SK-N-SH (cell line): ENCODE results near the gene ANGPTL8. TPM values are rescaled to one million over a fixed set of nuclear protein-coding genes. Genes with fewer than 3 reads are reported as not detected.

Source experiments
- CTCF ChIA-PET: fragments of 300-600, 350-600 bp; formaldehyde crosslinking; extraction: SDS; loops from one replicate; lab custom pipeline; 2021; lab: Yijun Ruan, JAX
- POLR2A ChIA-PET: fragments of 350-600 bp; sonication (Branson Sonifier 250); formaldehyde crosslinking; extraction: SDS; loops from one replicate; lab custom pipeline; 2020; ENCODE audit warnings: antibody characterized with exemption, inconsistent platforms; lab: Yijun Ruan, JAX
- DNase-seq: peaks from one replicate; pipeline ENCODE4 v3.0.0; 2012
- H2AFZ ChIP-seq: fragments of 200-600 bp; sonication (generic); 2 replicates; pipeline ENCODE4 v1.8.1; 2016; ENCODE audit warnings: antibody characterized with exemption, mild to moderate bottlenecking, low read depth
- H3F3A ChIP-seq: fragments of 200-600 bp; sonication (generic); replicated peaks from 2 replicates; pipeline ENCODE3; 2016; ENCODE audit warnings: antibody characterized with exemption, mild to moderate bottlenecking; ENCODE audit not compliant: insufficient read depth
- H3K27ac ChIP-seq, 2 experiments: fragments of 200-500 bp in 1 of 2; fragments of 200-600 bp in 1 of 2; sonication (Bioruptor generic) in 1 of 2; sonication (generic), shearing (Covaris generic) in 1 of 2; 2 replicates each; pipeline versions ENCODE4 v1.5.1 to v1.6.1; 2014 to 2016; ENCODE audit warnings: low read depth in 2 of 2, inconsistent platforms in 1 of 2, low read length in 1 of 2, mild to moderate bottlenecking in 1 of 2, mixed read lengths in 1 of 2
- H3K27me3 ChIP-seq: fragments of 200-600 bp; sonication (generic), shearing (Covaris generic); 2 replicates; pipeline ENCODE4 v1.6.1; 2016; ENCODE audit warnings: mixed run types; ENCODE audit not compliant: insufficient read depth
- H3K36me3 ChIP-seq, 2 experiments: fragments of 200-500 bp in 1 of 2; fragments of 200-600 bp in 1 of 2; sonication (Bioruptor generic) in 1 of 2; sonication (generic) in 1 of 2; replicated peaks in 1 of 2; 2 replicates each; pipeline versions ENCODE3 to v1.5.1; 2014 to 2016; ENCODE audit warnings: low read length in 1 of 2, mild to moderate bottlenecking in 1 of 2; ENCODE audit not compliant: insufficient read depth in 2 of 2, control insufficient read depth in 1 of 2
- H3K4me1 ChIP-seq, 2 experiments: fragments of 200-500 bp in 1 of 2; fragments of 200-600 bp in 1 of 2; sonication (Bioruptor generic) in 1 of 2; sonication (generic), shearing (Covaris generic) in 1 of 2; 2 replicates each; pipeline versions ENCODE4 v1.5.1 to v1.6.1; 2014 to 2016; ENCODE audit warnings: low read depth in 1 of 2, low read length in 1 of 2, mixed run types in 1 of 2; ENCODE audit not compliant: insufficient read depth in 2 of 2, control insufficient read depth in 1 of 2
- H3K4me2 ChIP-seq: fragments of 200-600 bp; sonication (generic), shearing (Covaris generic); 2 replicates; pipeline ENCODE4 v1.6.1; 2017; ENCODE audit warnings: mixed run types
- H3K4me3 ChIP-seq, 2 experiments: fragments of 200-500 bp in 1 of 2; fragments of 200-600 bp in 1 of 2; sonication (Bioruptor generic) in 1 of 2; sonication (generic), shearing (Covaris generic) in 1 of 2; 2 replicates each; pipeline versions ENCODE4 v1.5.1 to v1.8.1; 2014 to 2016; ENCODE audit warnings: low read depth in 2 of 2, inconsistent platforms in 1 of 2, low read length in 1 of 2, mild to moderate bottlenecking in 1 of 2, mixed read lengths in 1 of 2, moderate library complexity in 1 of 2
- H3K79me2 ChIP-seq: fragments of 200-600 bp; sonication (generic); 2 replicates; pipeline ENCODE4 v1.8.1; 2017; ENCODE audit warnings: mild to moderate bottlenecking; ENCODE audit not compliant: insufficient read depth
- H3K9ac ChIP-seq: fragments of 200-600 bp; sonication (generic); 2 replicates; pipeline ENCODE4 v1.6.1; 2017; ENCODE audit warnings: mixed run types
- H3K9me2 ChIP-seq: fragments of 200-600 bp; sonication (generic); 2 replicates; pipeline ENCODE4 v1.6.1; 2017; ENCODE audit warnings: mixed run types
- H3K9me3 ChIP-seq: fragments of 200-600 bp; sonication (generic); 2 replicates; pipeline ENCODE4 v1.6.1; 2017; ENCODE audit warnings: mixed run types, mild to moderate bottlenecking, moderate library complexity
- H4K20me1 ChIP-seq: fragments of 200-600 bp; sonication (generic); 2 replicates; pipeline ENCODE4 v1.6.1; 2017; ENCODE audit warnings: mild to moderate bottlenecking, mixed run types; ENCODE audit not compliant: insufficient read depth
- ELF1 ChIP-seq: IDR thresholded peaks from 2 replicates; pipeline ENCODE4 v1.4.0; 2012
- FOXJ3 ChIP-seq: sonication (generic); formaldehyde crosslinking; IDR thresholded peaks from 2 replicates; pipeline ENCODE4 v1.5.1; 2020; ENCODE audit warnings: mild to moderate bottlenecking, missing genetic modification reagents
- MXI1 ChIP-seq: IDR thresholded peaks from 2 replicates; pipeline ENCODE4 v1.6.1; 2012; ENCODE audit warnings: mild to moderate bottlenecking, low read depth, low read length, improper control_type of control experiment
- NRF1 ChIP-seq: IDR thresholded peaks from 2 replicates; pipeline ENCODE4 v1.6.1; 2012; ENCODE audit warnings: low read depth, mild to moderate bottlenecking, low read length
- SIN3A ChIP-seq: IDR thresholded peaks from 2 replicates; pipeline ENCODE4 v1.6.1; 2012; ENCODE audit warnings: low read depth, mild to moderate bottlenecking, low read length, moderate library complexity, borderline replicate concordance
- SMC3 ChIP-seq: IDR thresholded peaks from 2 replicates; pipeline ENCODE4 v1.6.1; 2012; ENCODE audit warnings: low read depth, low read length, improper control_type of control experiment
- TAF1 ChIP-seq: IDR thresholded peaks from 2 replicates; pipeline ENCODE4 v1.6.1; 2012; ENCODE audit warnings: low read depth, mild to moderate bottlenecking, low read length, moderate library complexity, borderline replicate concordance
- WGBS: methylation state at CpG from one replicate; pipeline ENCODE4 v1.1.6; 2017; ENCODE audit warnings: low lambda C conversion rate; 5-methylcytosine and 5-hydroxymethylcytosine counted together
- polyA plus RNA-seq, 3 experiments: library from polyadenylated mRNA; depleted of rRNA; stranded (reverse); fragments of >200 nt; gene quantifications; 2 replicates each; pipeline ENCODE4 v1.2.3, GENCODE V29; 2012
- TF ChIP-seq, protein P1 (sequence below): fragments of 200-600 bp; sonication (generic); IDR thresholded peaks from 2 replicates; pipeline ENCODE4 v1.6.1; 2017; ENCODE audit warnings: antibody characterized with exemption, mild to moderate bottlenecking, moderate library complexity
- TF ChIP-seq, protein P2 (sequence below): IDR thresholded peaks from 2 replicates; pipeline ENCODE4 v1.4.0; 2012; ENCODE audit warnings: low read depth

ANGPTL8 gene
- polyA plus RNA-seq, 1 of the 3 experiments (the other 2 are of a cell fraction), result 0.21 TPM

DNA sequence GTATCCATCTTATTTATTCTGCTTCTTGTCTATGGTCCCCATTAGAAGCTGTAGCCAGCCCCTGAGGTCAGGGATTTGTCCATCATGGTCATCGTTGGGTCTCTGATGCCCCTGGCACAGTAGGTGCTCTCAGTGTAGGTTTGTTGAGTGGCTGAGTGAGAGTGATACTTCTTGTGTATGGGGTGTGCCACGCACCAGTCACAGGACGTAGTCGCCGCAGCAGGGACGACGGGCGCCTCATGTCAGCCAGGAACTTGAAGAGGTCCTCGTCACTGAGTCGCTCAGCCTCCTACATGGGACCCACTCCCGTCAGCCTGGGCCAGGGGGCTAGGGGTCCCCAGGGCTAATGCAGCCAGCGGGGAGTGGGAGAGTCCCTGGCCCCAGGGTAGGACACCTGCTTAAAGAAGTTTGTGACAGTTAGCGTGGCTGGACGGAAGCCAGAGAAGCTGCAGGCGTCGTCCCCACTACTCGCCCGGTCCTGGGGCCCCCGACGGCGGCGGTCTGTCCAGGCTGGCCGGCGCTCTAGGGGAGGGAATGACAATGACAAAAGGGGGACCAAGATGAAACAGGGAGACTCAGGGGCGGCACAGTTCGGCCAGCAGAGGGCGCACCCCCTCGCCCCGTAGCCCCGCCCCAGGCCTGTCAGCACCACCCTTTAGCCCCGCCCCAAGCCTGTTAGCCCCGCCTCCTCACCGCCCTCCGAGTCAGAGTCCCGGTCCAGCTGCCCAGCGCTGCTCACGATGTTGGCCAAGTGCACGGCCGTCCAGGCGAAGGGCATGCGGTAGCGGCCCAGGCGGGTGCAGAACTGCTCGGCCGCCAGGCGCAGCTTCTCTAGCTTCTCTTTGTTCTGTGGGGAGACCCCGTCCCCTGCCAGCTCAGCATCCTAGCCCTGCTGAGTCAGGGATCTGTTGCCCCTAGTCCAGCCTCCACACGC, 3.7 kb downstream of the ANGPTL8 start:
- 29% methylated on average over 42 of the region's 48 CpGs for WGBS
- TF ChIP-seq NRF1, result no peak
- TF ChIP-seq MXI1, result peak; percentile 50
- no peak for TF ChIP-seq TAF1
- TF ChIP-seq SMC3, result peak; percentile 30
- TF ChIP-seq ELF1, result no peak
- peak; percentile 72; the same call in 1 of the 2 replicates for TF ChIP-seq SIN3A
- TF ChIP-seq, protein P1, sequence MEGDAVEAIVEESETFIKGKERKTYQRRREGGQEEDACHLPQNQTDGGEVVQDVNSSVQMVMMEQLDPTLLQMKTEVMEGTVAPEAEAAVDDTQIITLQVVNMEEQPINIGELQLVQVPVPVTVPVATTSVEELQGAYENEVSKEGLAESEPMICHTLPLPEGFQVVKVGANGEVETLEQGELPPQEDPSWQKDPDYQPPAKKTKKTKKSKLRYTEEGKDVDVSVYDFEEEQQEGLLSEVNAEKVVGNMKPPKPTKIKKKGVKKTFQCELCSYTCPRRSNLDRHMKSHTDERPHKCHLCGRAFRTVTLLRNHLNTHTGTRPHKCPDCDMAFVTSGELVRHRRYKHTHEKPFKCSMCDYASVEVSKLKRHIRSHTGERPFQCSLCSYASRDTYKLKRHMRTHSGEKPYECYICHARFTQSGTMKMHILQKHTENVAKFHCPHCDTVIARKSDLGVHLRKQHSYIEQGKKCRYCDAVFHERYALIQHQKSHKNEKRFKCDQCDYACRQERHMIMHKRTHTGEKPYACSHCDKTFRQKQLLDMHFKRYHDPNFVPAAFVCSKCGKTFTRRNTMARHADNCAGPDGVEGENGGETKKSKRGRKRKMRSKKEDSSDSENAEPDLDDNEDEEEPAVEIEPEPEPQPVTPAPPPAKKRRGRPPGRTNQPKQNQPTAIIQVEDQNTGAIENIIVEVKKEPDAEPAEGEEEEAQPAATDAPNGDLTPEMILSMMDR, result peak; percentile 89
- TF ChIP-seq, protein P2, sequence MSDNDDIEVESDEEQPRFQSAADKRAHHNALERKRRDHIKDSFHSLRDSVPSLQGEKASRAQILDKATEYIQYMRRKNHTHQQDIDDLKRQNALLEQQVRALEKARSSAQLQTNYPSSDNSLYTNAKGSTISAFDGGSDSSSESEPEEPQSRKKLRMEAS, result 0 out of 2 replicates have a peak, but pooled peaks have one; percentile 28
- TF ChIP-seq, all 33 proteins: peak for 5
- H3K36me3 ChIP-seq, result peaks cover 0 to 5% of the 10 kb centered on the region in 2 experiments
- H3K79me2 ChIP-seq, result no peaks in the 10 kb centered on the region
- CTCF ChIA-PET, result interaction anchor here (0.6 to 4.1 kb wide), 27 partner anchors 9 to 239 kb away, joined by 3 to 57 read pairs (median 4); partner anchors contain the start of genes CCDC159, DOCK6, RGL3 and SWSAP1
- no peak overlapping the region for H3K9ac ChIP-seq
- no peaks in the 10 kb centered on the region; the same call in 1 of the 2 replicates for H4K20me1 ChIP-seq
- no peak overlapping the region for H3K4me2 ChIP-seq
- DNase-seq, result peak; percentile 100
- H3K4me1 ChIP-seq, result peaks cover 0 to 4% of the 10 kb centered on the region in 2 experiments; a peak in 1 of 4 replicates
- H3K4me3 ChIP-seq, result peak overlapping the region in 1 of 2 experiments; percentile 37; a peak in 1 of 4 replicates
- no peaks in the 10 kb centered on the region for H3K9me3 ChIP-seq
- peaks cover 11% of the 10 kb centered on the region for H3F3A ChIP-seq
- H3K27ac ChIP-seq, result no peak overlapping the region; a peak in 1 of 4 replicates
- 0 out of 2 replicates have a peak overlapping the region, but pooled peaks have one; percentile 72 for H2AFZ ChIP-seq
- H3K9me2 ChIP-seq, result no peaks in the 10 kb centered on the region
- H3K27me3 ChIP-seq, result no peaks in the 10 kb centered on the region
- POLR2A ChIA-PET, result interaction anchor here (0.7 kb wide), 1 partner anchor 20 kb away, joined by 3 read pairs; no protein-coding TSS in a partner anchor

DNA sequence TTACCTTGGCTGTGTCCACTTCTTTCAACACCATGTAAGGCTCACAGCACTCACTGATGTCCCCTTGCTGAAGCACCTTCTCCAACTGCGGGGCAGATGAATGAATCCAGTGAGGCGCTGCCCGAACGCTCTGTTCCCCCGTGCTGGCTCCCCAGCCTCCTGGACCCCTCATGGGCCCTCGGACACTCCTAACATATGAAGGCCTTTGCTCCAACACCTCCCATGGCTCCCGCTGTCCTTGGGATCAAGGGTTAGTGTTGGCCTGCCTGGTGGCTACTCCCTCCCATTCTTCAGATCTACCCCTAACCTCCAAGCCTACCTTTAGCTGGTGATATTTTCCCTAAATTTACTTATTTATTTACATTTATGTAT, 4.4 kb downstream of the ANGPTL8 start:
- Histone ChIP-seq H3K9ac (no peak overlapping the region), H4K20me1 (no peaks in the 10 kb centered on the region; the same call in 1 of the 2 replicates), H3K36me3 (peaks cover 2 to 10% of the 10 kb centered on the region in 2 experiments), H2AFZ (0 out of 2 replicates have a peak overlapping the region, but pooled peaks have one; percentile 72), H3K4me1 (peaks cover 0 to 4% of the 10 kb centered on the region in 2 experiments; a peak in 1 of 4 replicates), H3K4me3 (no peak overlapping the region; a peak in 1 of 4 replicates), H3F3A (peaks cover 11% of the 10 kb centered on the region), H3K79me2 (no peaks in the 10 kb centered on the region), H3K4me2 (no peak overlapping the region)
- no peak for DNase-seq
- CTCF ChIA-PET, result interaction anchor here (0.6 to 4.1 kb wide), 24 partner anchors 10 to 239 kb away, joined by 3 to 57 read pairs (median 4); partner anchors contain the start of genes CCDC159, DOCK6, RGL3 and SWSAP1
- POLR2A ChIA-PET, result interaction anchor here (0.7 kb wide), 1 partner anchor 20 kb away, joined by 3 read pairs; no protein-coding TSS in a partner anchor
- 97% methylated on average over 6 of the region's 7 CpGs for WGBS
- TF ChIP-seq FOXJ3, result no peak
- TF ChIP-seq, protein P2, result no peak
- TF ChIP-seq, all 33 proteins: peak for 0
- no peaks in the 10 kb centered on the region for H3K27me3 ChIP-seq
- no peaks in the 10 kb centered on the region for H3K9me3 ChIP-seq
- no peaks in the 10 kb centered on the region for H3K9me2 ChIP-seq
- H3K27ac ChIP-seq, result no peak overlapping the region
